ENCODE results near the gene DNHD1. TPM values are rescaled to one million over a fixed set of nuclear protein-coding genes. Genes with fewer than 3 reads are reported as not detected.

The DNHD1 gene
- polyA plus RNA-seq (2012; ENCODE audit: insufficient read depth, insufficient read length) = 8.1 TPM

GRCh38 chr11:6497069-6497839, at the start of gene DNHD1:
Gene DNHD1, plus strand, starts transcription at chr11:6497280. Its CDS starts 936 bp downstream, at chr11:6498216.
- H3K4me3 ChIP-seq (ENCODE audit: low read length) = no peak within 1 kb of the TSS
- no peak for DNase-seq (ENCODE audit: low read depth, low spot score)

- no peak for DNase-seq (ENCODE audit: low read depth, low spot score)
- no peak overlapping the region for H3K4me3 ChIP-seq (ENCODE audit: low read length)
These were observed 48.5 kb upstream of the DNHD1 start for GRCh38 chr11:6448574-6448973.

GRCh38 chr11:6452219-6452618, 44.9 kb upstream of the DNHD1 start:
- DNase-seq (ENCODE audit: low read depth, low spot score) = no peak
- H3K4me3 ChIP-seq (ENCODE audit: low read length) = no peak overlapping the region

GRCh38 chr11:6453152-6453551, 43.9 kb upstream of the DNHD1 start:
- no peak overlapping the region for H3K4me3 ChIP-seq (ENCODE audit: low read length)
- no peak for DNase-seq (ENCODE audit: low read depth, low spot score)

- no peak overlapping the region for H3K4me3 ChIP-seq (ENCODE audit: low read length)
- DNase-seq (ENCODE audit: low read depth, low spot score) = no peak
These were observed 42.0 kb upstream of the DNHD1 start for GRCh38 chr11:6455070-6455469.

GRCh38 chr11:6456361-6457073, 40.6 kb upstream of the DNHD1 start:
- H3K4me3 ChIP-seq (ENCODE audit: low read length) = no peak overlapping the region
- DNase-seq (ENCODE audit: low read depth, low spot score) = no peak

GRCh38 chr11:6457581-6458320, 39.3 kb upstream of the DNHD1 start:
- no peak for DNase-seq (ENCODE audit: low read depth, low spot score)
- no peak overlapping the region for H3K4me3 ChIP-seq (ENCODE audit: low read length)

GRCh38 chr11:6458352-6459098, 38.6 kb upstream of the DNHD1 start:
- DNase-seq (ENCODE audit: low read depth, low spot score) = no peak

GRCh38 chr11:6459099-6459450, 38.0 kb upstream of the DNHD1 start:
- no peak overlapping the region for H3K4me3 ChIP-seq (ENCODE audit: low read length)
- DNase-seq (ENCODE audit: low read depth, low spot score) = no peak

More at GRCh38 chr11:6458352-6459098, 38.6 kb upstream of the DNHD1 start:
- no peak overlapping the region for H3K4me3 ChIP-seq (ENCODE audit: low read length)

GRCh38 chr11:6468712-6469495, 28.2 kb upstream of the DNHD1 start:
- no peak for DNase-seq (ENCODE audit: low read depth, low spot score)
- H3K4me3 ChIP-seq (ENCODE audit: low read length) = no peak overlapping the region

GRCh38 chr11:6469599-6469998, 27.5 kb upstream of the DNHD1 start:
- H3K4me3 ChIP-seq (ENCODE audit: low read length) = no peak overlapping the region

GRCh38 chr11:6472934-6473333, 24.1 kb upstream of the DNHD1 start:
- peak overlapping the region; percentile 70 for H3K4me3 ChIP-seq (ENCODE audit: low read length)
- DNase-seq (ENCODE audit: low read depth, low spot score) = no peak

More at GRCh38 chr11:6469599-6469998, 27.5 kb upstream of the DNHD1 start:
- no peak for DNase-seq (ENCODE audit: low read depth, low spot score)

GRCh38 chr11:6473451-6474412, 23.3 kb upstream of the DNHD1 start, which contains the start of gene TRIM3:
Gene TRIM3, minus strand, starts transcription at chr11:6473941. Its CDS starts 8,246 bp downstream, at chr11:6465695.
- DNase-seq (ENCODE audit: low read depth, low spot score) = no peak
- H3K4me3 ChIP-seq (ENCODE audit: low read length) = peak within 1 kb of the TSS; percentile 70

- DNase-seq (ENCODE audit: low read depth, low spot score) = no peak
- no peak overlapping the region for H3K4me3 ChIP-seq (ENCODE audit: low read length)
These were observed 22.7 kb upstream of the DNHD1 start for GRCh38 chr11:6474413-6474792.

GRCh38 chr11:6474806-6475500, 22.1 kb upstream of the DNHD1 start:
- no peak for DNase-seq (ENCODE audit: low read depth, low spot score)
- no peak overlapping the region for H3K4me3 ChIP-seq (ENCODE audit: low read length)

- no peak overlapping the region for H3K4me3 ChIP-seq (ENCODE audit: low read length)
- DNase-seq (ENCODE audit: low read depth, low spot score) = no peak
These were observed 21.1 kb upstream of the DNHD1 start for GRCh38 chr11:6475936-6476335.

GRCh38 chr11:6476571-6476970, 20.5 kb upstream of the DNHD1 start:
- no peak for DNase-seq (ENCODE audit: low read depth, low spot score)
- no peak overlapping the region for H3K4me3 ChIP-seq (ENCODE audit: low read length)

Data from Jurkat, Clone E6-1 (cell line).